ENCODE results near the gene UBE2H.

- TF ChIP-seq CTCF (IDR thresholded peaks at IDR 0.05; ENCODE audit: insufficient read depth, low read length, poor library complexity, severe bottlenecking) (no peak), EZH2phosphoT487 (conservative IDR thresholded peaks at IDR 0.05; ENCODE audit: low read length) (no peak)
These were observed 99.0 kb downstream of the UBE2H start for GRCh38 chr7:129853661-129854268.
